Retinal pigment epithelial cell (primary cell): ENCODE measurements around the gene NRDC.

Experiments
- DNase-seq: peaks from one replicate; pipeline ENCODE4 v3.0.0-alpha.2; 2010; ENCODE audit warnings: low read depth
- H3K4me3 ChIP-seq: 2 replicates; pipeline ENCODE4 v1.5.1; 2011; ENCODE audit warnings: mild to moderate bottlenecking, low read length, control low read depth, moderate library complexity
- CTCF ChIP-seq: conservative IDR thresholded peaks from 2 replicates; pipeline ENCODE4 v1.5.1; 2011; ENCODE audit warnings: low read depth, low read length, control low read depth, inconsistent platforms

Gene NRDC

GRCh38 chr1:51761351-51761750 lies 117.2 kb downstream of the NRDC start:
- H3K4me3 ChIP-seq, result no peak overlapping the region
- no peak for TF ChIP-seq CTCF
- DNase-seq, result no peak

- DNase-seq, result no peak
- H3K4me3 ChIP-seq, result no peak overlapping the region
- no peak for TF ChIP-seq CTCF
Measured at GRCh38 chr1:51760872-51761271, 117.7 kb downstream of the NRDC start.

- DNase-seq, result no peak
- TF ChIP-seq CTCF, result no peak
- no peak overlapping the region for H3K4me3 ChIP-seq
Measured at GRCh38 chr1:51758310-51758709, 120.2 kb downstream of the NRDC start.

GRCh38 chr1:51756290-51756689 lies 122.2 kb downstream of the NRDC start:
- TF ChIP-seq CTCF, result no peak
- no peak for DNase-seq
- H3K4me3 ChIP-seq, result no peak overlapping the region

GRCh38 chr1:51755437-51755836 lies 123.1 kb downstream of the NRDC start:
- no peak for TF ChIP-seq CTCF
- DNase-seq, result no peak
- no peak overlapping the region for H3K4me3 ChIP-seq

- no peak for TF ChIP-seq CTCF
- no peak overlapping the region for H3K4me3 ChIP-seq
- DNase-seq, result no peak
Measured at GRCh38 chr1:51754666-51755065, 123.9 kb downstream of the NRDC start.

GRCh38 chr1:51753969-51754368 lies 124.6 kb downstream of the NRDC start:
- no peak for DNase-seq
- H3K4me3 ChIP-seq, result no peak overlapping the region
- TF ChIP-seq CTCF, result no peak
